ENCODE data around the gene HAPLN3. TPM values are rescaled to one million over a fixed set of nuclear protein-coding genes. Genes with fewer than 3 reads are reported as not detected.

The HAPLN3 gene
- total RNA-seq, 1 donor from 2014 or later = 2.7 TPM

DNA sequence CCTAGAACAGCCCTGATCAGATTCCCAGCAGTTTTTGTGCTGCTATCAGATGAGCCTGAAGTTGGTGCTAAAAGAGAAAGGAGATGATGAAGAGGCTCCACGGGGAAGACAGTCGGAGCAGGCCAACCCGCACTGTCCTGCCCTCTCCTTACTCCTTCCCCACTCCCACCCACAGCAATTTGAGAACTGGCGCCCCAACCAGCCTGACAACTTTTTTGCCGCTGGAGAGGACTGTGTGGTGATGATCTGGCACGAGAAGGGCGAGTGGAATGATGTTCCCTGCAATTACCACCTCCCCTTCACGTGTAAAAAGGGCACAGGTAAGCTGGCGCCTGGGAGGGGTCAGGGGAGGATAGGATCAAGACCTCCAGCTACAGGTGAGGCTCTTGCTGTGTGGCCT lies 22.6 kb downstream of the HAPLN3 start:
- Mint-ChIP-seq H3K27ac (no peak overlapping the region), H3K36me3 (no peaks in the 10 kb centered on the region), H3K9me3 (peaks cover 9% of the 10 kb centered on the region), H3K27me3 (ENCODE audit: insufficient read depth, low read depth) (peaks cover 6% of the 10 kb centered on the region), H3K4me1 (no peaks in the 10 kb centered on the region), H3K4me3 (no peak overlapping the region)
- Histone ChIP-seq H3F3A (ENCODE audit: low read depth) (no peaks in the 10 kb centered on the region), H3K9ac (no peak overlapping the region), H3K27ac (no peak overlapping the region), H3K4me2 (no peak overlapping the region), H3K4me1 (no peaks in the 10 kb centered on the region), H3K27me3 (no peaks in the 10 kb centered on the region), H3K79me2 (ENCODE audit: low read depth) (no peaks in the 10 kb centered on the region), H3K4me3 (no peak overlapping the region), H4K20me1 (ENCODE audit: low read depth) (no peaks in the 10 kb centered on the region), H3K9me3 (ENCODE audit: low read depth) (no peaks in the 10 kb centered on the region), H3K36me3 (no peaks in the 10 kb centered on the region), H2AFZ (replicated peaks) (no peak overlapping the region)
- no peak for DNase-seq (ENCODE audit: low spot score)
- TF ChIP-seq EZH2phosphoT487 (IDR thresholded peaks at IDR 0.05) (no peak), EZH2 (IDR thresholded peaks at IDR 0.05) (no peak)
- TF ChIP-seq, protein P1, sequence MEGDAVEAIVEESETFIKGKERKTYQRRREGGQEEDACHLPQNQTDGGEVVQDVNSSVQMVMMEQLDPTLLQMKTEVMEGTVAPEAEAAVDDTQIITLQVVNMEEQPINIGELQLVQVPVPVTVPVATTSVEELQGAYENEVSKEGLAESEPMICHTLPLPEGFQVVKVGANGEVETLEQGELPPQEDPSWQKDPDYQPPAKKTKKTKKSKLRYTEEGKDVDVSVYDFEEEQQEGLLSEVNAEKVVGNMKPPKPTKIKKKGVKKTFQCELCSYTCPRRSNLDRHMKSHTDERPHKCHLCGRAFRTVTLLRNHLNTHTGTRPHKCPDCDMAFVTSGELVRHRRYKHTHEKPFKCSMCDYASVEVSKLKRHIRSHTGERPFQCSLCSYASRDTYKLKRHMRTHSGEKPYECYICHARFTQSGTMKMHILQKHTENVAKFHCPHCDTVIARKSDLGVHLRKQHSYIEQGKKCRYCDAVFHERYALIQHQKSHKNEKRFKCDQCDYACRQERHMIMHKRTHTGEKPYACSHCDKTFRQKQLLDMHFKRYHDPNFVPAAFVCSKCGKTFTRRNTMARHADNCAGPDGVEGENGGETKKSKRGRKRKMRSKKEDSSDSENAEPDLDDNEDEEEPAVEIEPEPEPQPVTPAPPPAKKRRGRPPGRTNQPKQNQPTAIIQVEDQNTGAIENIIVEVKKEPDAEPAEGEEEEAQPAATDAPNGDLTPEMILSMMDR (IDR thresholded peaks at IDR 0.05) = no peak

DNA sequence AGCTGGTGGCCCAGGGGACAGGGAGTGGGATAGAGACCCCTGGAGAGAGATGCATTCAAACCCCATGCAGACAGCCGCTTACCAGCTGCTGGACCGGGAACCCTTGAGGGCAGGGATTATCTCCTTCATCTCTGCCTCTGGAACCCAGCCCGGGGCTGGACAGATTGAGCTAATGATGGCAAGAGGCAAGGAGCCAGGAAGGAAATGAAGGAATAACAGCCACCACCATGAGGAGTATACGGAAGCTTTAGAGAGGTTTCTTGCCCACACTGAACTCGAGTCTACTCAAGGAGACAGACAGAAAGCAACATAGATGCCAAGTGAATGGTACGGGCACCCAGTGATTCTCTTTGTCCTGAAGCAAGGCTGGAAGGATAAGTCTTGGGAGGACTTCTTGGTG lies 23.2 kb downstream of the HAPLN3 start:
- no peaks in the 10 kb centered on the region for H3F3A ChIP-seq (ENCODE audit: low read depth)
- H3K4me3 ChIP-seq = no peak overlapping the region
- H3K9me3 ChIP-seq (ENCODE audit: low read depth) = no peaks in the 10 kb centered on the region
- H3K9ac ChIP-seq = no peak overlapping the region
- no peak for DNase-seq (ENCODE audit: low spot score)
- no peak overlapping the region for H3K4me2 ChIP-seq
- no peaks in the 10 kb centered on the region for H3K27me3 ChIP-seq
- H3K27me3 Mint-ChIP-seq (ENCODE audit: insufficient read depth, low read depth) = peaks cover 6% of the 10 kb centered on the region
- H4K20me1 ChIP-seq (ENCODE audit: low read depth) = no peaks in the 10 kb centered on the region
- H3K36me3 ChIP-seq = no peaks in the 10 kb centered on the region
- H3K4me3 Mint-ChIP-seq = no peak overlapping the region
- H3K79me2 ChIP-seq (ENCODE audit: low read depth) = no peaks in the 10 kb centered on the region
- H3K4me1 Mint-ChIP-seq = no peaks in the 10 kb centered on the region
- H3K9me3 Mint-ChIP-seq = peaks cover 12% of the 10 kb centered on the region
- H3K27ac Mint-ChIP-seq = no peak overlapping the region
- no peak overlapping the region for H3K27ac ChIP-seq
- no peak for TF ChIP-seq EZH2phosphoT487 (IDR thresholded peaks at IDR 0.05)
- TF ChIP-seq, protein P1 (IDR thresholded peaks at IDR 0.05) = no peak
- TF ChIP-seq EZH2 (IDR thresholded peaks at IDR 0.05) = no peak
- no peaks in the 10 kb centered on the region for H3K4me1 ChIP-seq
- no peak overlapping the region for H2AFZ ChIP-seq (replicated peaks)
- H3K36me3 Mint-ChIP-seq = no peaks in the 10 kb centered on the region

DNA sequence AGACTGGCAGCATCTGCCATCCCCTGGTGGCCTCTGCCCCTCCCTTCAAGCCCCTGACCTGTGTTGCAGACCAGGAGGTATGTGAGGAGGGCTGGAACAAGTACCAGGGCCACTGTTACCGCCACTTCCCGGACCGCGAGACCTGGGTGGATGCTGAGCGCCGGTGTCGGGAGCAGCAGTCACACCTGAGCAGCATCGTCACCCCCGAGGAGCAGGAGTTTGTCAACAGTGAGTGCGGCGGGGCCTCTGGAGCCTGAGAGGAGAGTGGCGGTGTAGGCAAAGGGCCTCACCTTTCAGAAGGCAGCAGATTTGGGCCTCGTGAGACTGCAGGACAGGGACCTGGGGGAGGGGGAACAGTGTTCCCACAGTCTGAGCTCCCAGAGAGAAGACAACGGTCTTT lies 24.0 kb downstream of the HAPLN3 start:
- Mint-ChIP-seq H3K4me3 (no peak overlapping the region), H3K27ac (no peak overlapping the region), H3K9me3 (peaks cover 17% of the 10 kb centered on the region), H3K4me1 (no peaks in the 10 kb centered on the region), H3K27me3 (ENCODE audit: insufficient read depth, low read depth) (peaks cover 7% of the 10 kb centered on the region), H3K36me3 (no peaks in the 10 kb centered on the region)
- DNase-seq (ENCODE audit: low spot score) = no peak
- Histone ChIP-seq H3F3A (ENCODE audit: low read depth) (no peaks in the 10 kb centered on the region), H3K4me3 (no peak overlapping the region), H3K9me3 (ENCODE audit: low read depth) (no peaks in the 10 kb centered on the region), H3K4me1 (no peaks in the 10 kb centered on the region), H3K79me2 (ENCODE audit: low read depth) (no peaks in the 10 kb centered on the region), H3K4me2 (no peak overlapping the region), H3K9ac (no peak overlapping the region), H3K27ac (no peak overlapping the region), H2AFZ (replicated peaks) (no peak overlapping the region), H3K27me3 (no peaks in the 10 kb centered on the region), H3K36me3 (no peaks in the 10 kb centered on the region), H4K20me1 (ENCODE audit: low read depth) (no peaks in the 10 kb centered on the region)
- TF ChIP-seq, protein P1 (IDR thresholded peaks at IDR 0.05) = no peak
- TF ChIP-seq EZH2phosphoT487 (IDR thresholded peaks at IDR 0.05) (no peak), EZH2 (IDR thresholded peaks at IDR 0.05) (no peak)
